Measurements from ENCODE around the gene ACP4.
"Not testable (repeated sequence)": the region's sequence is repeated elsewhere in the genome, so short reads cannot be mapped to it uniquely, and the experiment has no call there.

The ACP4 gene

DNA sequence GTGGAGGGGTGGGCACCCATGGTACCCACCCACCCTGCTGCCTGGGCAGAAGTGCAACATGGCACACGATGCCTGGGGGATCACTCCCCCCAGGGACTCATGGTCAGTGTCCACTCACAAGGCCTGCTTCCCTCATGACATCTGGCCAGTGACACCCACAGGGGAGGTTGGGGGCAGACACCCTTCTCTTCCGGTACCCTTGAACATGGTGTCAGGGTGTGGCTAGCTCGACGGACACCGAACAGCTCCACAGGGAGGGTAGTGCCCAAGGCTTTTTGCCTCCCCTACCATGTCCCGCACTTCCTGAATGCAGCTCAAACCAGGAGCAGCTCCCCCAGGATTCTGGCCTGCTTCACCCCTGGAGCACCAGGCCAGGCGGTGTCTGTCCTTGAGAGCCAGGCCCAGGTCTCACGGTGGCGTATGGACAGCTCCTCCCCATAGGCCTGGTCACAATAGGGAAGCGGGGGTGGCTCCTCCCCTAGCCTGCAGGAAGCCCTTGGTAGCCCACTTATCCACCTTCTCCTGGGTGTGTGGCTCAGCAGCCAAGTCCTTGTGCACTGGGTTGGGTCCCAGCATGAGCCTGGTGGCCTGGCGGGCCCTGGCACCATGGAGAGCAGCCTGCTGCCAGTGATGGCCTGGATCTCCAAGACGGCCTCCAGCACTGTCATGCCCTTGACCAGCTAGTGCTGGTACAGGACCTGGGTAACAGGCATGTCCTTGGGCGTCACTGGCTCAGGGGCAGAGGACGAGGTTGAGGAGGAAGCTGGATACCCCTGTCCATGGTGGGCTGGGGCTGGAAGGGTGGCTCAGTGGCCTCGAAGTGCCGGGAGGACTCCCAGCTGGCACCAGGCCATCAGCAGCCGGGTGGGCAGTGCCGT lies 7.8 kb downstream of the ACP4 start:
- no peak for DNase-seq (ENCODE audit: low spot score)

DNA sequence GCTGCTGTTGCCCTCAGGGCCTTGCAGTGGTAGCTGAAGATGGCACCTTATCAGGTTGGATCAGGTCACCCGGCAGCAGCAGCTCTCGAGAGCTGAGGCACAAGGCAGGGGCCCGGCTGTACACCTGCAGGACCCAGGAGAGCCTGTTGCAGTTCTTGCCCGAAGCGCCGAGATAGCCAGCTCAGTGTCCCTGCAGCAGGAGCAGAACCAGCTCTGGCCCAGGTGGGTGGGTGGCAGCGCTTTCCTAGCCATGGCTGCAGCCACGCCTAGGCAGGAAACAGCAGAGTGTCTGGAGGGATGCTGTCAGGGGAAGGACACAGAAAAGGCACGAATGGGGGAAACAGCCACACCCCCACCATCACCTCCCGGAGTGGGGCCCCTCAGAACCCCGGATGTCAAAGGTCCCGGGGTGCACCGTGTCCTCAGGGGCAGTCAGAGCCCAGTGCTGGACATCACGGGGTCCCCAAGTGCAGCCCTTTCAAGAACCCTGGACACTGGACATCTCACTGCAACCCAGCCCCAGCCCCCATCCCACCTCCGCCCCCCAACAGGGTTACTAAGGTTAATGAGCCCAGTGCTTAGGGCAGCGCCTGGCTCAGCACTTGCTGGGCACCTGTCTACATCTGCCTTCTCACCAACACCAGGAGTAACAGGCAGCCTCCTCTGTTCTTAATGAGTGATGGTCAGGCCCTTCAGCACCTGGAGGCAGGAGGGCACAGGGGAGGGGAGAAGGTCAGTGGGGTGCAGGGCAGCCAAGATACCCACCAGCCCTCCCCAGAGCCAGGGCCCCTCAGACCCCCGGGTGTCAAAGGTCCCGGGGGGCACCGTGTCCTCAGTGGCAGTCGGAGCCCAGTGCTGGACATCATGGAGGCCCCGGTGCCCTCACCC lies 8.7 kb downstream of the ACP4 start:
- no peak for DNase-seq (ENCODE audit: low spot score)

DNA sequence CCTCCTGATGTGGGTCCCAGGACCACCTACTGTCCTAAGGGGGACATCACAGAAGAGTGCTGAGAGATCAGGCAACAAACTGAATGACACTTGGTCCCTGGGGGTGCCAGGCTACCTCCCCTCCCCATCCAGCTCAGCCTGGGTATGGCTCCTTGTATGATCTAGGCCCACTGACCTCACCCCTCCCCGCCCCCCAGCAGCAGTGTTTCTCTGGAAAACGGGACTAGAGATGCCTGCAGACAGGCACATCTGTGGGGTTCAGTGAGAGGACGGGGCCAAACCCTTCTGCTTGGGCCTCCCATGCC lies 9.3 kb downstream of the ACP4 start:
- no peak for DNase-seq (ENCODE audit: low spot score)

DNA sequence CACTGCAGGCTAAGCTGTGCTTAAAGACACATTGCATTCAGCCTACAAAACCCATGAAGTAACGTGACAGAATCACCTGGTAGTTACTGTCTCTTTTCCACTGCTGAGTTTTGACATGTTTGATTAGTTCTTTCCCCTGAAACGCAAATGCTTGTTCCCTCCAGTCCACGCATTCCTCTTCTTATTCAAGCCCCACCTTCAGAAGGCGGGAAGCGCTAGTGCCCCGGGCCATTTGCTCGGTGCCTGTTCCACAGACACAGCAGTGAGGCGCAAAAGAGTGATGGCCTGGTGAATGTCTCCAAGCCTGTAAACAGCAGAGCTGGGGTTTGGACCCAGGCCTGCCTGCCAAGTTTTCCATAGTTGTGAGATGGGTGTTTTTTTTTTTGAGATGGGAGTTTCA lies 10.9 kb downstream of the ACP4 start:
- DNase-seq (ENCODE audit: low spot score): no peak

DNA sequence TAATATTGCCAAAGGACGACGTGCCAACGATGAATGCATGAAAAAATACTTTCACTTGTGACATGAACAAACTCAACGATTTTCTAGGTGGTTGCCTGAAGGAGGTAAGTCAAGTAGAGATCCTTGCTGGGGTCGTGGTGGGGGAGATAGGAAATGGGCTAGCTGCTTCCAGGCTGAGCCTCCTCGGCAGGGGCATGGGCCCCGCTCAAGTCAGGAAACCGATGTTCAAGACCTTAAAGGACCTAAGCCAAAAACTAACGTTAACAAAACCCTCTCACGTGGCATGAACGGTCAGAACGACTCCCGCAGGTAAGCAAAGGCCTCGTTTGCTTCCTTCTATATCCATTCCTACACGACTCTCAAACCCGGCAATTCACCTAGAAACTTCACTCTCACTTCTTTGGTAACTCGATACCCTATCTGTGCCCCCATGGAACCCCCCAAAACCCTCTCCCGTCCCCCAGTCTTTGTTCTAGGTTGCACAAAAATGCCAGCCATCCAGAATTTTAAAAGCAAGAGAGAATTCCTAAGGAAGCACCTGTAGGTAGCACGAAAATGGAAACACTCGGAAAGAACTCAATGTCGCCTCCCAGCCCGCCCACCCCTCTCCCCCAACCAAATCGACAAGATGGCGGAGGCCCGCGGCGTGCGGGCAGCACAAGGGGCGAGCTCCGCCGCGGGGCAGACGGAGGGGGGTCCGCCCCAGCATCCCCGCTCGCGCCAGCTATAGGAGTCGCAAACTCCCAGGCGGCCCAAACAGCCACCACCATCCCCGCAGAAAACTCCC lies 13.6 kb downstream of the ACP4 start:
- DNase-seq (ENCODE audit: low spot score): peak; percentile 6

DNA sequence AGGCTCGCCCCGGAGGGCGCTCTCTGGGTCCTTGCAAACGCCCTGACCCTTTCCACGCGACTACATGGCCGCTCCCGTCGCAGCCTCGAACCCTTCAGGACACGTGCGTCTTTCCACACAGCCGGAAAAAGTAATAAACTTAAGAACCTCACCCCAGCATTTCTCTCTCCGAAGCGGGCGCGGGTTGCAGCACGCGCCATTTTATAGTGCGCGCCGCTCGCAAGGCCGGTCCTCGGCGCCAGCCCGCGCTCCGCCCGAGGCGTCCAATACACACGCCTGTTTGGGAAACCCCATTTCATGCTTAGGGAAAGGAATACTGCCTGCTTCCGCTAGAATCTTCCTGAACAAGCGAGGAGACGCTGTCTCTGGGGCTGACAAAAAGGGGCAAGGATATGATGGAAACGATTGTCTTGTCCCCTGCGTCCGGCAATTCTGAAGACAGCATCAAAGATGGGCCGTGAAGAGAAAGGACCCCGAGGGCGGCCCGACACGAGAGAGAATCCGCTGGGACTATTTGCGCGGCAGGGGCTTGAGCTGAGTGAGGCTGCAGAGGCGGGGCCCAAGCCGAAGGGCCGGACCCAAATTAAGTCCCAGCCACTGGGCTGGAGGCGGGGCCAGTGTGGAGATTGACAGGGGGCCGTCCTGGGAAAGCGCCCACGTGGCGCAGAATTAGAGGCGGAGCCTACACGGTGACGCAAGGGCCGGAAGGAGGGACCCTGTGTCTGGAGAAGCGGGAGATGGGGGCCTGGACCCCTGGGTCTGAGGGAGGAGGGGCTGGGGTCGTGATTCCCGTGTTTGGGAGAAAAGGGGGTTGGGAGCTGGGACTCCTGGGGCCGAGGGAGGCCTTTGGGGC lies 14.4 kb downstream of the ACP4 start:
- DNase-seq (ENCODE audit: low spot score): peak; percentile 92

DNA sequence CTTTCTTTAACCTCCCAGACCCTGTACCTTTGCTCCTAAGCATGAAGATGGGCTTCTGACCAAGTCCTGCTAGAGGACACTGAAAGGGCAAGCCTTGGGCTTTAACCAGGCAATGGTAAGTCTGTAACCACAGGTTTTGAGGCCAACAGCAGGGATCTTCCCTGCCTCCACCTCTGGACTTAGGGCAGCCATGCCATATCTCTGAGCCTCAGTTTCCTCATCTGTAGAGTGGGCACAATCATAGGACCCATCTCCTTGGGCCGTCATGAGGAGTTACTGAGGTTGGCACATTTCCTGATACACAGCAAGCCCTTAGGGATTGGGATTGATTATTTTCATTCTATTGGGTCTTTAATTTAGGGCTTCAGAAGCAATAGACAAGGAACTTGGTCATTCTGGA lies 18.6 kb downstream of the ACP4 start:
- no peak for DNase-seq (ENCODE audit: low spot score)

DNA sequence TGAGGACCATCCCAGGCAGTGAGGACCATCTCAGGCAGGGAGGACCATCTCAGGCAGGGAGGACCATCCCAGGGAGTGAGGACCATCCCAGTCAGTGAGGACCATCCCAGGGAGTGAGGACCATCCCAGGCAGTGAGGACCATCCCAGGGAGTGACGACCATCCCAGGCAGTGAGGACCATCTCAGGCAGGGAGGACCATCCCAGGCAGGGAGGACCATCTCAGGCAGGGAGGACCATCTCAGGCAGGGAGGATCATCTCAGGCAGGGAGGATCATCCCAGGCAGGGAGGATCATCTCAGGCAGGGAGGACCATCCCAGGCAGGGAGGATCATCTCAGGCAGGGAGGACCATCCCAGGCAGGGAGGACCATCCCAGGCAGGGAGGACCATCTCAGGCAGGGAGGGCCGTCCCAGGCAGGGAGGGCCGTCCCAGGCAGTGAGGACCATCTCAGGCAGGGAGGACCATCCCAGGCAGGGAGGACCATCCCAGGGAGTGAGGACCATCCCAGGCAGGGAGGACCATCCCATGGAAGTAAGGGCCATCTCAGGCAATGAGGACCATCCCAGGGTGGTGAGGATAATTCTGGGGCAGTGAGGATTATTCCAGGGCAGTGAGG lies 21.5 kb downstream of the ACP4 start:
- not testable (repeated sequence) for DNase-seq (ENCODE audit: low spot score)

DNA sequence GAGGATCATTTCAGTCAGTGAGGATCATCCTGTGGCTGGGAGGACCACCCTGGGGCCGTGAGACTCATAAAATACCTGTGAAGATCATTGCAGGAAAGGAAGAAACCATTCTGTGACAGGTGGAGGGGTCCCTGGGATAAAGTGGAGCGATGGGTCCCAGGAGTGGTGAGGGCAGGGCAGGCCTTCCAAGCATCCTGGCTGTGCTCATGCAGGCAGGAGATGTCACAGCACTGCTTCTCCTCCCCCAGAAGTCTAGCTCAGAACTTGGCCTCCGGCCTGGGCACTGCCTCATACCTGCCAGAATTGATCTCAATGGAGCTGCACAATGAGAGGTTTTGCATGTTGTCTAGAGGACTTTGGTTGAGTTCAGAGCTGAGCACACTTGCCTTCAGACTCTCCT lies 22.3 kb downstream of the ACP4 start:
- DNase-seq (ENCODE audit: low spot score): no peak

DNA sequence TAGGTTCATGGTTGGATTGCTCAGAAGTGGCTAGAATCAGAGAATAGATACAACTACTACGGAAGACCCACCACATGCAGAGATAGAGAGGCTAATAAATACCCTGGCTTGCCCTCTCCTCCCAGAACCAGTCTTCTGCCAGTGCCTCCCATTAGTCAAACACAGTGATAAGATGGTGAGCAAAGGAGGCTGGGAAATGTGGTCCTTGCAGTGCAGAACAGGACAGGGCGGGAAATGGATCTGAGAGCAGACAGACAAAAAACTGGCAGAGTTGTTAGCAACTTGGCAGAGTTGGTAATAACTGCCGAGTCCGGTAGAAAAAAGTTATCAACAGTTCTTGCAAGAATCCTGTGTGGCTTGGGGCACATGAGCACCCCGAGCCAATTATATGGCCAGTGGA lies 24.7 kb downstream of the ACP4 start:
- no peak for DNase-seq (ENCODE audit: low spot score)

DNA sequence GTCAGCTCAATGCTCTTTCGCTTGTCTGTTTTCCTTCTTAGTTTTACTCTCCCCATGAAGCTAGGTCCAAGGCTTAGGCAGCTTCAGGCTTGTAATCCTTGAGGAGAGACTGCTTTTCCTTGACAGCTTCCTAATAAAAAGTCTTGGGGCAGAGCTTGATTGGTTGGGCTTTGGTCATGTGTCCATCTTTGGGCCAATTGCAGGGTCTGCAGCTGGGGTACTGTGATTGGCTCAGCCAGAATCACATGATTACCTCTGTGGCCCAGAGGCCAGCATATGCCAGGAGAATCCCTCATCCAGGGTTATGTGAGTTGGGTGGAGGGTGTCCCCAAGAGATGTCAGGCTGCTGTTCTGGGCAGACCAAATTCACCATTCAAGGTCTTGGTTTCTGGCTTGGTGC lies 25.2 kb downstream of the ACP4 start:
- DNase-seq (ENCODE audit: low spot score): no peak

DNA sequence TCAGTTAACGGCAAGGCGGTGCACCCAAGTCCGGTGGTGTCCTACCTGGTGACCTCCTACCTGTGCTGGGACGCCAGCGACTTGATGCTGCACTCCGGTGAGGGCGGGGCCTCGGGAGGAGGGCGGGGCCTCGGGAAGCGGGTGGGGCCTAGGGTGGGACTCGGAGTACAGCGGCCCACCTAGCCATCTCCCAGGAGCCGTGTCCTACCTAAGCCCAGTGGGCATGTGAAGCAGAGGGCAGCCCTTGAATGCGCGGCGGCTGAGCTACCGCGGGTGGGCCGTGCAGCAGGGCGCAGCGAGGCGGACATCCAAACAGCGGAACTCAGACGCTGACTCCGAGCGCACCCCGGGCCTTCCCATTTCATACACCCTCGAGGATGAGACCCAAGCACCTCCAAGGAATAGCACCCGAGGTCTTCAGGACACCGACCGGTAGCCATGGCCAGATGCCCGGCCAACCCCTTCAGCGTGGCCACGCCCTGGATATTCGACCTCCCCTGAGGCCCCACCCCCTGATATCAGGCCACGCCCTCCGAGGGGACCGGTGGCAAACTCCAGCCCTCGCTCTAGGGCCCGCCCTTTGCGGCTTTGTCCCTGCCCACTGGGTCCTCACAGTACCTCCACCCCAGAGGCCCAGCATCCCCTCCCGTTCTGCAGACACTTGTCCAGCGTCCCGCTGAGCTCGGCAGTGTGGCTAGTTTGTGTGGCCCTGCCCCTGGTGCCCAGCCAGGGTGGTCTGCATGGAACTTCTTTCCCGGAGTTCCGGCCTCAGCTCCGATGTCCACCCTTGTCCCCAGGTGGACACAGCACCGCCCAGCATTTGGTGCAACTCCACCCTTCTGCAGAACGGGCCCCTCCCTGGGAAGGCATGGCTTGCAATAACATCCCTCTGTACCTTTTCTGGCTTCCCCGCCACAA lies 28.0 kb downstream of the ACP4 start:
- DNase-seq (ENCODE audit: low spot score): peak; percentile 46

DNA sequence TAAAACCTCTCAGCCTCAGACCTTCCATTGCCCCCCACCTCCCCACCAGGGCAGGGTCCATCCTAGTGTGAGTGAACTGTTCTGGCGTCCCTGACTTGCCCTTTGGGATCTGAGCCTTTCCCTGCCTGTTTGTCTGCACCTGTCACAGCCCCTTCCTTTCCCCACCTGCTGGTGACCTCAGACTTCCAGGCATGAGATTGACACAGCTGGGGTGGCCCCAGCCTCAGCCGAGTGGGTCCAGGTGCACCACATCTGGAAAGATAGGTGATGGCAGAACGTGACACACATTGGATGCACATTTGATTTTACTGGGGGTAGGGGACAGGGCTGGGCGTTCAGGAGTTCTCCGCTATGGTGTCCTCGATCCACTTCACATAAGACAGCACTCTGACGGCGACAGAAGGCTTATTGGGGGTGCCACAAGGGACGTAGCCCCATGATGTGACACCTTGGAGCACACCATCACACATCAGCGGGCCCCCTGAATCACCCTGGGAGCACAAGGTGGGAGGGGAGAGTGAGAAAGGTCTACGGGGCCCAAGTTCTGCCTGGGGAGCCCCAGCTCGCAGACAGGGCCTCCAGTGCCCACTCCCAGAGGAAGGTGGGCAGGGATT lies 28.8 kb downstream of the ACP4 start:
- no peak for DNase-seq (ENCODE audit: low spot score)

DNA sequence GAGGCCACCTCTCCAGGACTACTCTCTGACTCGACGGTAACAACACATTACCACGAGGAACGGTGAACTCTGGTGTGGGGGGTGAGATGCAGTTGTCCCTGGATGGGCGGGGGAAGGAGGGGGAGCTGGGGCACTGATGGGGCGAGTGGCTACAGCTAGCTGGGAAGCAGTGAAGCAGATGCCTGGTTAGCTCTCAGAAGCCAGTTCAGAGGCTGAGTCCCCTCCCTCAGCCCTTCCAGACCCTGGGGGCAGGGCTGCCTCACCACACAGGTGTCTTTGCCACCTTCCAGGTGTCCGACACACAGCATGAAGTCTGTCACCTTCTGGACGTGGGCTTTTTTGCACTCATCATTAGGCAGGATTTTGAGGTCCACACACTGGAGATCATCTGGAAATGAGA lies 29.4 kb downstream of the ACP4 start:
- no peak for DNase-seq (ENCODE audit: low spot score)

DNA sequence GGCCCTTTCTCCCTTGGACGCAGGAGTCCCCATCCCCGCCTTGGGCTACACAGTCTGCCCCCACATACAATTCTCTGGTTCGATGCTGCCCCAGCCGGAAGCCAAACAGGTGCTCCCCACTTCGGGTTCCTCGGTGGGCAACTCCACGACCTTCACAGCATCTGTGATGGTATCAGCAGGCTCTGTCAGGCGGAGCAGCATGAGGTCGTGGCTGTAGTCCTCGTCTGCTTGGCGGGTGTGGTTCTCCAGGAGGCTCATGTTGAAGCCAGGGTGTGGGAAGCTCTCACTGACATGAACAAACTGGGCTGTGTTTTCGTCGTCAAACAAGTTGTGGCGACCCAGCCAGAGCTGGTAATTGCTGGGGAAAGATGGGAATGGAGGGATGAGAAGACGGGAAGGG lies 29.9 kb downstream of the ACP4 start:
- DNase-seq (ENCODE audit: low spot score): no peak

DNA sequence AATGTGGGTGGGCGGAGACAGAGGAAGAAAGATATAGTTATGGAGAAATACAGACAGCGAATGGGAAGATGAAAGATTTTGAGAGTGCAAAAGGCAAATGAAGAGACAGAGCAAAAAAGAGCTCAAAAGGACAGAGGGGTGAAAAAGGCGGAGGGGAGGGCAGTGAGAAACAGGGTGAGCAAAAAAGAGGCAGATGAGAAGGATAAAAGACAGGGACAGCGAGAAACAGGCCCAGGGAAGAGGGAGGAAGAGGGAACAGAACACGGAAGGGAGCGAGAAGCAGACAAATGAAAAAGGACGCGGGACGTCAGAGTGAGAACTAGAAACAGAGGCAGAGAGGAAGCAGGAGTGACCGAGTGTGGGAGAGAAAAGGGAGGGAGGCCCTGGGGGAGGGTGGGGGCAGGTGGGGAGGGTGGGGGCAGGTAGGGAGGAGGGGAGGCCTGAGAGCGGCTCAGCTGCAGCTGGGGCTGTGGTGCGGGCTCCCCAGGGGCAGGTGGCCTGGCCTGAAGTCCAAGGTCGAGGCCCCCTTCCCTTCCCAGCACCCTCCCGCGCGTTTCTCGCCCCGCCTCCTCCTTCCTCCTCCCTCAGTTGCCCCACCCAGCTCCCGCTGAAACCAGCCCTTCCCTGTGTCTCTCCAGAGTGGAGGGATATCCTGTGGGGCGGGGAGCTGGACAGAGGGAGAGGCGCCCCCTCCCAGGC lies 30.5 kb downstream of the ACP4 start:
- no peak for DNase-seq (ENCODE audit: low spot score)

DNA sequence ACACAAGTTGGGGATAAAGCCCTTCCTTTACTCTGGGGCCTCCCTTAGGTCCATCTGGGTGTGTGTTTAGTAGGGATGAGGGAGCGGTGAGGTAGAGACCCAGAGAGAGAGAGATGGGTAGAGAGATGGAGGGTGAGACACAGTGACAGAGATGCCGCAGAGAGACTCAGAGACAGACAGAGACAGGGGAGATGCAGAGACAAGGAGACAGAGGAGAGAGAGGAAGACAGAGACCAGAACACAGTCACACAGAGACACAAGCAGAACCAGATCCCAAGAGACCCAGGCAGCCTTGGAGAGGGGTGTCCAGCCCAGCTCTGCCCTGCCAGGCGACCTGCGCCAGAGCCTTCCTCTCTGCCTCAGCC lies 31.0 kb downstream of the ACP4 start:
- no peak for DNase-seq (ENCODE audit: low spot score)

DNA sequence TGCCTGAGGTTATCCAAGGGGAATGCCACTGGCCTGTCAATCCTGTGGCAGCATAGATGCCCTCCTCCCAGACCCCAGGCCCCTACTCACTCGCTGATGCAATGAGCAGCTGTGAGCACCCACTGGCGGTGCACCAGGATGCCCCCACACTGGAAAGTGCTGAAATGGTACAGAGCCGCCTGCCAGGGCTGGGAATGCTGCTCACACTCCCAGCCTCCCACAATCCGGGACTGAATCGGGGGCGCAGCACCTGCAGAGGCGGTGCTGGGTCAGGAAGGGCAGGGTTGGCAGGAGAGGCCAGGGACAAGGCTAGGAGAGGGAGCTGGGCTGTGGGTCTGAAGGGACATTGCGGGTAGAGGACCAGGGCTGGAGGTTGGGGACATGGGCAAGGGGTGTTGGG lies 31.4 kb downstream of the ACP4 start:
- no peak for DNase-seq (ENCODE audit: low spot score)

DNA sequence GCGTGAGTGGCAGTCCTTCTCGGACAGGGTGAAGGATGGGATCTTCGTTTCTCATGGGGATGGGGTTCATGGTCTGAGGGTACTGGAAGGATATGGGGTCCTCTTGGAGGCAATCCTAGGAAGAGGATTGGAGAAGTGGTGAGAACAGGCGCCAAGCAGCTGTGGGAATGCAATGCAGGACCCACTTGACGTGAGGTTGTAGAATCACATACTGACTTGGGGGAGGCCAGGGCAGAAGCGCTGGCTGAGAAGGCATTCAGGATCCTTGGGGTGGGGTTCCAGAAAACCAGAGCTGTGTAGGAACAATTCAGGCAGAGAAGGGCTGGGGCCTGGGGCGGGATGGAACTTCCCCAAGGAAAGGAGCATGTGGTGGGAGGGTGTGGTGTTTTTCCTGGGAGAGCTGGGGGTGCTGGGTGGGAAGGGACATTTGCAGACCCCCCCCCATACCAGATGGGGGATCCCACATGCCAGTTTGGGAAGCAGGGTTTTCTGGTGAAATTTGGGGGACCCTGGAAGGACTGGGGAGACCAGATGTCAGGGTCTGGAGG lies 32.5 kb downstream of the ACP4 start:
- no peak for DNase-seq (ENCODE audit: low spot score)
